ENCODE data around the gene PRR5L. TPM values are rescaled to one million over a fixed set of nuclear protein-coding genes. Genes with fewer than 3 reads are reported as not detected.

The PRR5L gene
- total and polyA plus RNA-seq, 9 of the 15 experiments (the other 6 are each of a cell fraction or from before 2014, with no cell fraction given): 0.11 to 0.60 (median 0.36) TPM; not detected in 2

- TF ChIP-seq CUX1 (CRISPR knock-in tag; IDR thresholded peaks at IDR 0.05) (no peak), ZBTB1 (CRISPR knock-in tag; IDR thresholded peaks at IDR 0.05; ENCODE audit: borderline replicate concordance, low read depth) (no peak), HSF4 (CRISPR knock-in tag; IDR thresholded peaks at IDR 0.05; ENCODE audit: borderline replicate concordance) (no peak), ZFPM2 (CRISPR knock-in tag; IDR thresholded peaks at IDR 0.05) (no peak), RBM25 (IDR thresholded peaks at IDR 0.05; ENCODE audit: low read depth, low read length, severe bottlenecking) (no peak)
These were observed 129.5 kb downstream of the PRR5L start (continued) for GRCh38 chr11:36425561-36426081.

All from K562 (cell line).